Endothelial cell (in vitro differentiated cells): Measurements from ENCODE around the gene KCNK16. TPM values are rescaled to one million over a fixed set of nuclear protein-coding genes. Genes with fewer than 3 reads are reported as not detected.

Source experiments
- DNase-seq: peaks from one replicate; pipeline ENCODE4 v3.0.0; 2021; ENCODE audit warnings: low spot score
- H3K27ac Mint-ChIP-seq: one replicate; pipeline ENCODE4 v1.8.0; 2021; ENCODE audit warnings: mixed read lengths, inconsistent platforms; ENCODE audit not compliant: unreplicated experiment
- H3K27me3 Mint-ChIP-seq: one replicate; pipeline ENCODE4 v1.8.0; 2021; ENCODE audit warnings: mild to moderate bottlenecking, moderate library complexity, mixed read lengths, inconsistent platforms; ENCODE audit not compliant: unreplicated experiment
- H3K36me3 Mint-ChIP-seq: one replicate; pipeline ENCODE4 v1.8.0; 2021; ENCODE audit warnings: mild to moderate bottlenecking, low read depth, mixed read lengths, inconsistent platforms; ENCODE audit not compliant: unreplicated experiment
- H3K4me1 Mint-ChIP-seq: one replicate; pipeline ENCODE4 v1.8.0; 2021; ENCODE audit warnings: mild to moderate bottlenecking, mixed read lengths, inconsistent platforms; ENCODE audit not compliant: unreplicated experiment
- H3K4me3 Mint-ChIP-seq: one replicate; pipeline ENCODE4 v1.8.0; 2021; ENCODE audit warnings: mild to moderate bottlenecking, mixed read lengths, inconsistent platforms; ENCODE audit not compliant: unreplicated experiment
- H3K9me3 Mint-ChIP-seq: one replicate; pipeline ENCODE4 v1.8.0; 2021; ENCODE audit warnings: mixed read lengths, inconsistent platforms; ENCODE audit not compliant: unreplicated experiment
- total RNA-seq: library from RNA; stranded (reverse); fragmentation: NEBNext Ultra II Directional; extraction: Animal tissue kit (Norgen Biotek cat#: 25700); gene quantifications from one replicate; pipeline ENCODE4 v1.2.1, GENCODE V29; 2021; ENCODE audit not compliant: unreplicated experiment
- TF ChIP-seq, protein P1 (sequence below): fragments of 200-600 bp; sonication (generic); IDR thresholded peaks from one replicate; pipeline ENCODE4 v1.5.0; 2021; ENCODE audit warnings: antibody characterized with exemption; ENCODE audit not compliant: unreplicated experiment

Gene KCNK16
- total RNA-seq, 1 donor from 2014 or later, result not detected

DNA sequence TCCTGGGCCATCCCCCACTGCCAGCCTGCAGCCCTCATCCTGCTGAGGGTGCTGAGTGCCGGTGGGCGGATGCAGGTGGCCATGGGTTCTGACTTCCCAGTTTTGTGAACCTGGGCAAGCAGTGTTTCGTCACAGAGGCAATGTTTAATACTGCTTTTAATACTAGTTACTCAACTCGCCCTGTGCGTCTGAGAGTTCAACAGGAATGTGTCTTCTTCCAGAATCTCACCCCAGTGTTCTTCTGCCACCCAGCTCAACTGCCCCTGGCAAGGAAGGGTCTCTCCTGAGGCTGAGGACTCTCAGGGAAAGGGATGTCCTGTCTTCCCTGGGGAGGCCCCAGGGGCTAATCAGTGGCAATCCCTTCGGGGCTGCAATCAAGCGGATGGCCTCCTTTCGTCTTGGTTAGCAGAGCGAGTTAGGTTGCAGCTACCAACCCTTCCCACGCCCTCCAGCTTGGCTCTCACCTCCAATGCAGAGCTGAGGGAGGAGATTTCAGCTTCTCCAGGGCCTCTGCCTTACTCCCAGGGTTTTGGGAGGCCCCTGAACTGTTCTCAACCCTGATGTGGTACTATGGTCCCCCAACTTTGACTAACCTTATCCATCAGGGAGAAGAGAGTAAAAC lies 2.0 kb downstream of the KCNK16 start:
- Mint-ChIP-seq H3K9me3 (no peaks in the 10 kb centered on the region), H3K4me3 (no peak overlapping the region), H3K4me1 (peaks cover 18% of the 10 kb centered on the region), H3K27me3 (peaks cover 8% of the 10 kb centered on the region), H3K27ac (no peak overlapping the region), H3K36me3 (peaks cover 16% of the 10 kb centered on the region)
- DNase-seq, result no peak
- TF ChIP-seq, protein P1, sequence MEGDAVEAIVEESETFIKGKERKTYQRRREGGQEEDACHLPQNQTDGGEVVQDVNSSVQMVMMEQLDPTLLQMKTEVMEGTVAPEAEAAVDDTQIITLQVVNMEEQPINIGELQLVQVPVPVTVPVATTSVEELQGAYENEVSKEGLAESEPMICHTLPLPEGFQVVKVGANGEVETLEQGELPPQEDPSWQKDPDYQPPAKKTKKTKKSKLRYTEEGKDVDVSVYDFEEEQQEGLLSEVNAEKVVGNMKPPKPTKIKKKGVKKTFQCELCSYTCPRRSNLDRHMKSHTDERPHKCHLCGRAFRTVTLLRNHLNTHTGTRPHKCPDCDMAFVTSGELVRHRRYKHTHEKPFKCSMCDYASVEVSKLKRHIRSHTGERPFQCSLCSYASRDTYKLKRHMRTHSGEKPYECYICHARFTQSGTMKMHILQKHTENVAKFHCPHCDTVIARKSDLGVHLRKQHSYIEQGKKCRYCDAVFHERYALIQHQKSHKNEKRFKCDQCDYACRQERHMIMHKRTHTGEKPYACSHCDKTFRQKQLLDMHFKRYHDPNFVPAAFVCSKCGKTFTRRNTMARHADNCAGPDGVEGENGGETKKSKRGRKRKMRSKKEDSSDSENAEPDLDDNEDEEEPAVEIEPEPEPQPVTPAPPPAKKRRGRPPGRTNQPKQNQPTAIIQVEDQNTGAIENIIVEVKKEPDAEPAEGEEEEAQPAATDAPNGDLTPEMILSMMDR, result no peak

GRCh38 chr6:39319621-39320362 lies 2.7 kb downstream of the KCNK16 start:
- Mint-ChIP-seq H3K4me3 (no peak overlapping the region), H3K27ac (no peak overlapping the region), H3K9me3 (no peaks in the 10 kb centered on the region), H3K27me3 (peaks cover 14% of the 10 kb centered on the region), H3K36me3 (peaks cover 16% of the 10 kb centered on the region), H3K4me1 (peaks cover 23% of the 10 kb centered on the region)
- TF ChIP-seq, protein P1, result no peak
- DNase-seq, result no peak

GRCh38 chr6:39317256-39317655 lies 5.2 kb downstream of the KCNK16 start:
- Mint-ChIP-seq H3K4me3 (peak overlapping the region; percentile 63), H3K27ac (no peak overlapping the region), H3K36me3 (peaks cover 13% of the 10 kb centered on the region), H3K9me3 (no peaks in the 10 kb centered on the region), H3K4me1 (peaks cover 25% of the 10 kb centered on the region), H3K27me3 (peaks cover 14% of the 10 kb centered on the region)
- TF ChIP-seq, protein P1, result no peak
- no peak for DNase-seq

GRCh38 chr6:39314273-39314795 lies 8.2 kb downstream of the KCNK16 start, which contains the start of gene KCNK17:
Gene KCNK17, minus strand, starts transcription at chr6:39314419. Its CDS starts 99 bp downstream, at chr6:39314320.
- DNase-seq, result peak; percentile 53
- peaks cover 4% of the 10 kb centered on the region for H3K9me3 Mint-ChIP-seq
- peaks cover 21% of the 10 kb centered on the region for H3K27me3 Mint-ChIP-seq
- H3K4me3 Mint-ChIP-seq, result peak within 1 kb of the TSS; percentile 90
- peaks cover 32% of the 10 kb centered on the region for H3K36me3 Mint-ChIP-seq
- peaks cover 35% of the 10 kb centered on the region for H3K4me1 Mint-ChIP-seq
- TF ChIP-seq, protein P1, result no peak
- peak within 1 kb of the TSS; percentile 57 for H3K27ac Mint-ChIP-seq
